OCI-LY1 (cell line): ENCODE data around the gene HEBP2.

Experiments
- H2AFZ ChIP-seq: fragments of 200-600 bp; sonication (generic), shearing (Covaris generic); 2 replicates; pipeline ENCODE4 v1.6.0; 2014; ENCODE audit warnings: antibody characterized with exemption, mild to moderate bottlenecking, low read length
- H3F3A ChIP-seq: fragments of 200-600 bp; sonication (generic), shearing (Covaris generic); 2 replicates; pipeline ENCODE4 v1.6.0; 2014; ENCODE audit warnings: mild to moderate bottlenecking, antibody characterized with exemption, low read length, moderate library complexity; ENCODE audit not compliant: insufficient read depth
- H3K27ac ChIP-seq: fragments of 200-600 bp; sonication (generic); 2 replicates; pipeline ENCODE4 v1.5.1; 2014; ENCODE audit warnings: low read length, mixed run types, mild to moderate bottlenecking, low read depth; ENCODE audit not compliant: poor library complexity, severe bottlenecking
- H3K27me3 ChIP-seq: fragments of 200-600 bp; sonication (generic); 2 replicates; pipeline ENCODE4 v1.6.0; 2014; ENCODE audit warnings: antibody characterized with exemption, mild to moderate bottlenecking, low read length, moderate library complexity; ENCODE audit not compliant: insufficient read depth
- H3K36me3 ChIP-seq: fragments of 200-600 bp; sonication (generic); 2 replicates; pipeline ENCODE4 v1.6.1; 2014; ENCODE audit warnings: mild to moderate bottlenecking, antibody characterized with exemption, low read length, moderate library complexity, mixed read lengths; ENCODE audit not compliant: insufficient read depth
- H3K4me1 ChIP-seq: fragments of 200-600 bp; sonication (generic); 2 replicates; pipeline ENCODE4 v1.5.1; 2014; ENCODE audit warnings: mild to moderate bottlenecking, low read length, moderate library complexity; ENCODE audit not compliant: insufficient read depth, severe bottlenecking
- H3K4me2 ChIP-seq: fragments of 200-600 bp; sonication (generic), shearing (Covaris generic); 2 replicates; pipeline ENCODE4 v1.6.1; 2014; ENCODE audit warnings: low read length
- H3K4me3 ChIP-seq: fragments of 200-600 bp; sonication (generic); 2 replicates; pipeline ENCODE4 v1.5.1; 2014; ENCODE audit warnings: low read length, low read depth, mild to moderate bottlenecking, mixed read lengths; ENCODE audit not compliant: poor library complexity, severe bottlenecking
- H3K79me2 ChIP-seq: fragments of 200-600 bp; shearing (Covaris generic); 2 replicates; pipeline ENCODE4 v1.6.1; 2016; ENCODE audit warnings: mixed run types, low read length, mixed read lengths; ENCODE audit not compliant: insufficient read depth
- H3K9ac ChIP-seq: fragments of 200-600 bp; sonication (generic), shearing (Covaris generic); 2 replicates; pipeline ENCODE4 v1.6.1; 2014; ENCODE audit warnings: mild to moderate bottlenecking, low read length, mixed read lengths
- H3K9me2 ChIP-seq: fragments of 200-600 bp; sonication (generic), shearing (Covaris generic); 2 replicates; pipeline ENCODE4 v1.6.1; 2014; ENCODE audit warnings: low read depth, mild to moderate bottlenecking, low read length, mixed read lengths
- H3K9me3 ChIP-seq: fragments of 200-600 bp; shearing (Covaris generic); 2 replicates; pipeline ENCODE4 v1.6.1; 2014; ENCODE audit warnings: low read length, mixed read lengths
- H4K20me1 ChIP-seq: fragments of 200-600 bp; sonication (generic), shearing (Covaris generic); 2 replicates; pipeline ENCODE4 v1.6.0; 2016; ENCODE audit warnings: mild to moderate bottlenecking, low read length; ENCODE audit not compliant: insufficient read depth
- CTCF ChIP-seq: fragments of 200-600 bp; sonication (generic), shearing (Covaris generic); IDR thresholded peaks from 2 replicates; pipeline ENCODE4 v1.5.1; 2017; ENCODE audit warnings: mild to moderate bottlenecking, antibody characterized with exemption, low read length, moderate library complexity, mixed read lengths
- EZH2 ChIP-seq: fragments of 200-600 bp; sonication (generic), shearing (Covaris generic); IDR thresholded peaks from 2 replicates; pipeline ENCODE4 v1.8.0; 2017; ENCODE audit warnings: borderline replicate concordance, mixed run types, mild to moderate bottlenecking, antibody characterized with exemption, low read length, moderate library complexity, mixed read lengths

HEBP2 gene

GRCh38 chr6:138410048-138410735 is 6.2 kb downstream of the HEBP2 start:
- no peaks in the 10 kb centered on the region for H3K9me2 ChIP-seq
- no peaks in the 10 kb centered on the region for H3K79me2 ChIP-seq
- H3K36me3 ChIP-seq: peaks cover 71% of the 10 kb centered on the region
- H3K27ac ChIP-seq: no peak overlapping the region
- no peaks in the 10 kb centered on the region for H3F3A ChIP-seq
- no peaks in the 10 kb centered on the region for H3K27me3 ChIP-seq
- no peak overlapping the region for H2AFZ ChIP-seq
- no peaks in the 10 kb centered on the region for H4K20me1 ChIP-seq
- H3K4me1 ChIP-seq: peaks cover 12% of the 10 kb centered on the region
- H3K9me3 ChIP-seq: no peaks in the 10 kb centered on the region
- H3K4me2 ChIP-seq: no peak overlapping the region
- no peak overlapping the region for H3K9ac ChIP-seq
- TF ChIP-seq CTCF (no peak), EZH2 (no peak)
- H3K4me3 ChIP-seq: no peak overlapping the region

- H3K4me1 ChIP-seq: peaks cover 2% of the 10 kb centered on the region
- peaks cover 65% of the 10 kb centered on the region for H3K36me3 ChIP-seq
- no peaks in the 10 kb centered on the region for H3K79me2 ChIP-seq
- no peaks in the 10 kb centered on the region for H3K27me3 ChIP-seq
- no peaks in the 10 kb centered on the region for H3F3A ChIP-seq
- H3K4me2 ChIP-seq: no peak overlapping the region
- no peak overlapping the region for H3K9ac ChIP-seq
- no peak overlapping the region for H2AFZ ChIP-seq
- no peaks in the 10 kb centered on the region for H4K20me1 ChIP-seq
- no peak overlapping the region for H3K4me3 ChIP-seq
- TF ChIP-seq CTCF: no peak
- TF ChIP-seq EZH2: no peak
- no peaks in the 10 kb centered on the region for H3K9me2 ChIP-seq
- H3K27ac ChIP-seq: no peak overlapping the region
- H3K9me3 ChIP-seq: no peaks in the 10 kb centered on the region
Measured at GRCh38 chr6:138410972-138411880, 7.2 kb downstream of the HEBP2 start.

- Histone ChIP-seq H4K20me1 (no peaks in the 10 kb centered on the region), H3K79me2 (no peaks in the 10 kb centered on the region), H3K4me3 (no peak overlapping the region), H3K9ac (no peak overlapping the region), H3F3A (no peaks in the 10 kb centered on the region), H2AFZ (no peak overlapping the region), H3K36me3 (peaks cover 30% of the 10 kb centered on the region), H3K9me2 (no peaks in the 10 kb centered on the region), H3K27ac (no peak overlapping the region), H3K4me2 (no peak overlapping the region), H3K27me3 (no peaks in the 10 kb centered on the region), H3K4me1 (no peaks in the 10 kb centered on the region), H3K9me3 (no peaks in the 10 kb centered on the region)
- TF ChIP-seq EZH2 (no peak), CTCF (no peak)
Measured at GRCh38 chr6:138415125-138415524, 11.1 kb downstream of the HEBP2 start.
